ENCODE measurements around the gene EPHA4. TPM values are rescaled to one million over a fixed set of nuclear protein-coding genes. Genes with fewer than 3 reads are reported as not detected.

The EPHA4 gene
- total and polyA plus RNA-seq, 11 donors = 4.2 to 35.2 (median 19.5) TPM

DNA sequence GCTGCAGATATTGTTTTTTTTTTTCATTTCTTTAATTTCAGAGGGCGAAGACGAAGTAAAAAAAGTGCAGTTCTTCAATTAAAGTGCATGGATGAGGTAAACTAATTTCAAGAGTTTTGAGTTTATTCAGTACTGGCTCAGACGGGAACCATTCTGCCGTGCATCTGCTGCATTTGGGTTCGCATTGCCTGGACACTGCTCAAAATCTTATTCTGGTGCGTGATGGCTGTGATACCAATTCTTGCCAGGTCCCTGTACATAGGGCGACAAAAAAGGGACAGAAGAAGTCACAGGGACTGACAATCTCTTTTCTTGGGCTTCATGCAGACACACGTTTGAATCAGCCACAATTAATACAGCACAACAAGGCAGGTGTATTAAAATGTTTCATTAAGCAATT, 146.2 kb downstream of the EPHA4 start:
- Histone ChIP-seq H3K9me3 (no peaks in the 10 kb centered on the region), H3K4me3 (no peak overlapping the region), H3K4me1 (peaks cover 0 to 17% (median 4%) of the 10 kb centered on the region in 12 donors), H3K27ac (no peak overlapping the region), H3K27me3 (no peaks in the 10 kb centered on the region), H3K36me3 (peaks cover 0 to 63% (median 21%) of the 10 kb centered on the region in 9 donors)
- TF ChIP-seq, protein P1, sequence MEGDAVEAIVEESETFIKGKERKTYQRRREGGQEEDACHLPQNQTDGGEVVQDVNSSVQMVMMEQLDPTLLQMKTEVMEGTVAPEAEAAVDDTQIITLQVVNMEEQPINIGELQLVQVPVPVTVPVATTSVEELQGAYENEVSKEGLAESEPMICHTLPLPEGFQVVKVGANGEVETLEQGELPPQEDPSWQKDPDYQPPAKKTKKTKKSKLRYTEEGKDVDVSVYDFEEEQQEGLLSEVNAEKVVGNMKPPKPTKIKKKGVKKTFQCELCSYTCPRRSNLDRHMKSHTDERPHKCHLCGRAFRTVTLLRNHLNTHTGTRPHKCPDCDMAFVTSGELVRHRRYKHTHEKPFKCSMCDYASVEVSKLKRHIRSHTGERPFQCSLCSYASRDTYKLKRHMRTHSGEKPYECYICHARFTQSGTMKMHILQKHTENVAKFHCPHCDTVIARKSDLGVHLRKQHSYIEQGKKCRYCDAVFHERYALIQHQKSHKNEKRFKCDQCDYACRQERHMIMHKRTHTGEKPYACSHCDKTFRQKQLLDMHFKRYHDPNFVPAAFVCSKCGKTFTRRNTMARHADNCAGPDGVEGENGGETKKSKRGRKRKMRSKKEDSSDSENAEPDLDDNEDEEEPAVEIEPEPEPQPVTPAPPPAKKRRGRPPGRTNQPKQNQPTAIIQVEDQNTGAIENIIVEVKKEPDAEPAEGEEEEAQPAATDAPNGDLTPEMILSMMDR (IDR thresholded peaks at IDR 0.05) = no peak
- DNase-seq (no peak), ATAC-seq (no peak)
- 89 to 95% (median 91%) methylated on average over 8 of the region's 8 CpGs for WGBS, 4 donors
- intact Hi-C loops (cut with DNase I) = loop anchor here in 4 of 10 donors (5.0 to 10.0 kb wide), 5 partner anchors 146 to 741 kb away; partner anchors contain the start of gene EPHA4 (in 1 of the 4)

DNA sequence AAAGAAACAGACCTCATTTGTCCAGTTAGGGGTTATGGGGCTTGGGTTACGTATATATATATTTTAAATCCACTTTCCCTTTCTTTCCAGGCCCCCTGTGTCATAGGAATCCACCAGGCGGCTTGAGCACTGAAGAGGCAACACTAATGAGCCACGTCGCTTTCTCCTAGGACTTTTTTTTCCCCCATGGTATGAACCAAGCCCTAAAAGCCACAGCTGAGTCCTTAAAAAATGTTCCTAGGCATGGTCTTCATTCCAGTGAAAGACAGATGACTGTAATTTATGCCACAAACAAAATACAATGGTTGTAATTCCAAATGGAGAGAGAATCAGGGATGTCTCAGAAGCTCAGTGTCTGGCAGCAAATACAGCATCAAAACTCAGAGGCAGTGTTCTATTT, 146.8 kb downstream of the EPHA4 start:
- WGBS, 4 donors = 90 to 95% (median 93%) methylated on average over 4 of the region's 4 CpGs
- no peak overlapping the region for H3K4me3 ChIP-seq
- no peaks in the 10 kb centered on the region for H3K27me3 ChIP-seq
- TF ChIP-seq POLR2A (IDR thresholded peaks at IDR 0.05) = no peak
- TF ChIP-seq, protein P1 (IDR thresholded peaks at IDR 0.05) = no peak
- H3K27ac ChIP-seq = no peak overlapping the region
- H3K9me3 ChIP-seq = no peaks in the 10 kb centered on the region
- peaks cover 0 to 59% (median 21%) of the 10 kb centered on the region in 9 donors for H3K36me3 ChIP-seq
- DNase-seq (no peak), ATAC-seq (no peak)
- H3K4me1 ChIP-seq = peaks cover 0 to 17% (median 3%) of the 10 kb centered on the region in 12 donors
- intact Hi-C loops (cut with DNase I) = loop anchor here in 4 of 10 donors (5.0 to 10.0 kb wide), 5 partner anchors 147 to 741 kb away; partner anchors contain the start of gene EPHA4 (in 1 of the 4)

DNA sequence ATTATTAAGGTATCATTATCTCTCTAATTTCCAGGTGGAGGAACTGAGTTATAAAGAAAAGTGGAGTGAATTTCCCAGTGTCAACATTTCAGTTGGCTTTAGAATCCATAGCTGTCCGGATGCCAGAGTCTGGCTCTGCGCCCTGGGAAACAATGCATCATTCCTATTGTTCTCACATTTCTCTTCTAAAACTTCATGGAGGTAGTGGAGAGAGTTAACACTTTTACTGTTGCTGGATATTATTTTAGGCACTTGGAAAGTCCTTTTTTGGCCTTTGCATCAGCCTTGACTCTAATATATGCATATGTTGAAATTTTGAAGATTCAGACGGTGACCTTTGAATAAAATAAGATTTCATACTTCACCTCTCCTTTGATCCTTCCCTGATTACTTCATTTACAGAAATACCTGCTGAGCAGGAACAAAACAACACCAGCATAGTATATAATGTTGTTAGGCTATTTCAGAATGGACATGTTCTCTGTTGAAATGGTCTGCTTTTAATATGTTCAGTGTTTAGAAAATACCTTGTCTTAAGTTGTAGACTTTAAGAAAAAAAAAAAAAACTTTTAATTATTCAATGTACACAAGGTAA, 148.8 kb downstream of the EPHA4 start:
- H3K36me3 ChIP-seq = peaks cover 0 to 60% (median 23%) of the 10 kb centered on the region in 9 donors
- no peaks in the 10 kb centered on the region for H3K9me3 ChIP-seq
- H3K4me3 ChIP-seq = no peak overlapping the region
- 54 to 69% (median 64%) methylated on average over 3 of the region's 3 CpGs for WGBS, 4 donors
- intact Hi-C loops (cut with DNase I) = loop anchor here in 5 of 10 donors (2.0 to 10.0 kb wide), 6 partner anchors 149 to 739 kb away; partner anchors contain the start of gene EPHA4 (in 1 of the 5)
- no peak for TF ChIP-seq POLR2A (IDR thresholded peaks at IDR 0.05)
- TF ChIP-seq, protein P1 (IDR thresholded peaks at IDR 0.05) = no peak
- peaks cover 0 to 17% (median 4%) of the 10 kb centered on the region in 12 donors for H3K4me1 ChIP-seq
- peak overlapping the region in 5 of 12 donors; percentile 10 to 56 (median 17) for H3K27ac ChIP-seq
- ATAC-seq = peak in 3 of 4 donors; percentile 46 to 75 (median 49)
- peak in 3 of 5 donors; percentile 35 to 41 (median 35) for DNase-seq
- H3K27me3 ChIP-seq = no peaks in the 10 kb centered on the region

DNA sequence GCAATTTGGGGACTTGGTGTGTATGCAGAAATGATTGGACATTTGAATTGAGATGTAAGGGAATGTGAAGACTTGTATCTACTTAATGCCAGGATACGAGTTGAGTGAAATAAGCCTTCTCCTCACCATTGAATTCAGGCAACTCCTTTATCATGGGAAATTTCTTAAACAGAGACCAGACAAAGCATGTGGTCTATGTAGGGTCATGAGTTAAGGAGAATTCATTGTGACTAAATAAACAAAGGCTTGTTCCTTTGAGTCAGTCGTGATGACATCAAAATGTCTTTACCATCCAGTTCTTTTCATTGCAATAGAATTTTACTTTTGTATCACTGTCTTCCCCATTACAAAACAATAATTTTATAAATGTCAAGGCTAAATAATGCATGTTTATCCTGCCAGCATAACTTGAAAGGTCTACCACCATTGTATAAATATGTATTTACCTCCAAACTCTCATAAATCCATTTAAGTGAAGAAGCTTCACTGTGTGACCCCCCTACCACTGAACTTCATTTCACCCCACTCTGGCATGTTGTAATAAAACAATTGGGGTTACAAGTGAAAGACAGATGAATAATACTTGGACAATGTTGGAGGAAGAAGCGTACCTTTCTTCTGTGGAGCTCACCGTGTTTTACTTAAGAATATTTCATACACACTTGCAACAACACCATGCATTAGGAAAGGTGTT, 149.4 kb downstream of the EPHA4 start:
- TF ChIP-seq, protein P1 (IDR thresholded peaks at IDR 0.05) = no peak
- no peak for TF ChIP-seq POLR2A (IDR thresholded peaks at IDR 0.05)
- peak overlapping the region in 4 of 12 donors; percentile 4 to 56 (median 14) for H3K27ac ChIP-seq
- no peak for DNase-seq
- H3K4me3 ChIP-seq = no peak overlapping the region
- ATAC-seq = peak in 2 of 4 donors; percentile 16 to 39
- intact Hi-C loops (cut with DNase I) = loop anchor here in 5 of 10 donors (2.0 to 10.0 kb wide), 6 partner anchors 150 to 738 kb away; partner anchors contain the start of gene EPHA4 (in 1 of the 5)
- 69 to 75% (median 72%) methylated on average over 4 of the region's 4 CpGs for WGBS, 4 donors
- no peaks in the 10 kb centered on the region for H3K9me3 ChIP-seq
- peaks cover 0 to 63% (median 23%) of the 10 kb centered on the region in 9 donors for H3K36me3 ChIP-seq
- H3K4me1 ChIP-seq = peaks cover 0 to 17% (median 4%) of the 10 kb centered on the region in 12 donors
- H3K27me3 ChIP-seq = no peaks in the 10 kb centered on the region
